Activated T-helper 2 cell treated with anti-CD3 and anti-CD28 coated beads, Interferon-gamma antibody, Interleukin-2, Interleukin-4, amounts not matched to agents 10 μg/mL and 5 μg/mL and 100 μg/mL, durations not matched to agents 14 hours and 24 hours and 36 hours (primary cell): Measurements from ENCODE around the gene PHLPP1. TPM values are rescaled to one million over a fixed set of nuclear protein-coding genes. Genes with fewer than 3 reads are reported as not detected.
"Not testable (repeated sequence)": the region's sequence is repeated elsewhere in the genome, so short reads cannot be mapped to it uniquely, and the experiment has no call there.

Experiments
- DNase-seq: peaks from one replicate; pipeline ENCODE4 v3.0.0; 2021; ENCODE audit warnings: low spot score
- H3K27ac Mint-ChIP-seq: one replicate; pipeline ENCODE4 v1.8.0; 2021; ENCODE audit warnings: mixed read lengths
- H3K27me3 Mint-ChIP-seq: one replicate; pipeline ENCODE4 v1.8.0; 2021; ENCODE audit warnings: low read depth, mixed read lengths
- H3K36me3 Mint-ChIP-seq: one replicate; pipeline ENCODE4 v1.8.0; 2021; ENCODE audit warnings: low read depth, mixed read lengths
- H3K4me1 Mint-ChIP-seq: one replicate; pipeline ENCODE4 v1.8.0; 2021; ENCODE audit warnings: low read depth, mixed read lengths
- H3K4me3 Mint-ChIP-seq: one replicate; pipeline ENCODE4 v1.8.0; 2021; ENCODE audit warnings: low read depth, mild to moderate bottlenecking, moderate library complexity, mixed read lengths
- H3K9me3 Mint-ChIP-seq: one replicate; pipeline ENCODE4 v1.8.0; 2021; ENCODE audit warnings: mixed read lengths
- intact Hi-C: fragments of 100-400 bp; cut with micrococcal nuclease; formaldehyde crosslinking; loops from one replicate; pipeline ENCODE4 v1.15.1; 2023
- total RNA-seq: library from RNA; stranded (reverse); gene quantifications from 2 replicates; pipeline ENCODE4 v1.2.3, GENCODE V29; 2022

The PHLPP1 gene
- total RNA-seq, 1 donor from 2014 or later, result 31.1 TPM

GRCh38 chr18:62709908-62710307 is 5.4 kb upstream of the PHLPP1 start:
- not testable (repeated sequence) for H3K9me3 Mint-ChIP-seq, H3K4me1 Mint-ChIP-seq, H3K36me3 Mint-ChIP-seq, DNase-seq, H3K27ac Mint-ChIP-seq, H3K4me3 Mint-ChIP-seq
- intact Hi-C loops, result loop anchor here (10.0 kb wide), 1 partner anchor 605 kb away; the partner anchor contains the start of gene BCL2
- peaks cover 20% of the 10 kb centered on the region for H3K27me3 Mint-ChIP-seq

- Mint-ChIP-seq H3K27ac (no peak overlapping the region), H3K27me3 (peaks cover 20% of the 10 kb centered on the region), H3K9me3 (no peaks in the 10 kb centered on the region), H3K36me3 (no peaks in the 10 kb centered on the region), H3K4me1 (peaks cover 5% of the 10 kb centered on the region), H3K4me3 (no peak overlapping the region)
- no peak for DNase-seq
- intact Hi-C loops, result loop anchor here (10.0 kb wide), 1 partner anchor 604 kb away; the partner anchor contains the start of gene BCL2
Measured at GRCh38 chr18:62710417-62710816, 4.9 kb upstream of the PHLPP1 start.

- H3K9me3 Mint-ChIP-seq, result no peaks in the 10 kb centered on the region
- peaks cover 5% of the 10 kb centered on the region for H3K4me1 Mint-ChIP-seq
- peaks cover 15% of the 10 kb centered on the region for H3K27me3 Mint-ChIP-seq
- H3K36me3 Mint-ChIP-seq, result no peaks in the 10 kb centered on the region
- intact Hi-C loops, result loop anchor here (10.0 kb wide), 1 partner anchor 603 kb away; the partner anchor contains the start of gene BCL2
- H3K4me3 Mint-ChIP-seq, result no peak overlapping the region
- H3K27ac Mint-ChIP-seq, result no peak overlapping the region
- no peak for DNase-seq
Measured at GRCh38 chr18:62711781-62712180, 3.6 kb upstream of the PHLPP1 start.

- Mint-ChIP-seq H3K4me1 (peaks cover 19% of the 10 kb centered on the region), H3K27ac (no peak overlapping the region), H3K9me3 (no peaks in the 10 kb centered on the region), H3K27me3 (peaks cover 14% of the 10 kb centered on the region), H3K4me3 (no peak overlapping the region), H3K36me3 (peaks cover 5% of the 10 kb centered on the region)
- intact Hi-C loops, result loop anchor here (1.0 to 10.0 kb wide), 5 partner anchors 89 to 601 kb away; partner anchors contain the start of gene BCL2
- DNase-seq, result no peak
Measured at GRCh38 chr18:62713651-62714247, 1.6 kb upstream of the PHLPP1 start.

- H3K27ac Mint-ChIP-seq, result peak overlapping the region; percentile 76
- peaks cover 8% of the 10 kb centered on the region for H3K36me3 Mint-ChIP-seq
- H3K9me3 Mint-ChIP-seq, result no peaks in the 10 kb centered on the region
- intact Hi-C loops, result loop anchor here (1.0 to 10.0 kb wide), 13 partner anchors 69 to 707 kb away; partner anchors contain the start of genes BCL2, PIGN, RELCH and VPS4B
- peak; percentile 90 for DNase-seq
- H3K4me1 Mint-ChIP-seq, result peaks cover 30% of the 10 kb centered on the region
- peaks cover 12% of the 10 kb centered on the region for H3K27me3 Mint-ChIP-seq
- H3K4me3 Mint-ChIP-seq, result peak overlapping the region; percentile 80
Measured at GRCh38 chr18:62714671-62715435, 488 bp upstream of the PHLPP1 start.

- Mint-ChIP-seq H3K36me3 (peaks cover 14% of the 10 kb centered on the region), H3K4me1 (peaks cover 40% of the 10 kb centered on the region), H3K27ac (no peak overlapping the region), H3K9me3 (no peaks in the 10 kb centered on the region), H3K4me3 (peak overlapping the region; percentile 67), H3K27me3 (peaks cover 9% of the 10 kb centered on the region)
- peak; percentile 69 for DNase-seq
- intact Hi-C loops, result loop anchor here (1.0 to 10.0 kb wide), 11 partner anchors 68 to 706 kb away; partner anchors contain the start of genes BCL2, PIGN, RELCH and VPS4B
Measured at GRCh38 chr18:62715759-62716615, 646 bp downstream of the PHLPP1 start.

GRCh38 chr18:62716619-62717168 is 1.4 kb downstream of the PHLPP1 start:
- Mint-ChIP-seq H3K9me3 (no peaks in the 10 kb centered on the region), H3K4me3 (peak overlapping the region; percentile 80), H3K4me1 (peaks cover 43% of the 10 kb centered on the region), H3K27me3 (peaks cover 2% of the 10 kb centered on the region), H3K36me3 (peaks cover 16% of the 10 kb centered on the region), H3K27ac (peak overlapping the region; percentile 93)
- DNase-seq, result peak; percentile 32
- intact Hi-C loops, result loop anchor here (1.0 to 10.0 kb wide), 4 partner anchors 55 to 706 kb away; partner anchors contain the start of genes BCL2 and VPS4B

GRCh38 chr18:62717169-62717924 is 2.0 kb downstream of the PHLPP1 start:
- no peaks in the 10 kb centered on the region for H3K9me3 Mint-ChIP-seq
- peak overlapping the region; percentile 80 for H3K4me3 Mint-ChIP-seq
- H3K4me1 Mint-ChIP-seq, result peaks cover 46% of the 10 kb centered on the region
- H3K36me3 Mint-ChIP-seq, result peaks cover 16% of the 10 kb centered on the region
- intact Hi-C loops, result loop anchor here (1.0 to 10.0 kb wide), 4 partner anchors 54 to 705 kb away; partner anchors contain the start of genes BCL2 and VPS4B
- DNase-seq, result peak; percentile 20
- peak overlapping the region; percentile 93 for H3K27ac Mint-ChIP-seq
- H3K27me3 Mint-ChIP-seq, result peaks cover 2% of the 10 kb centered on the region

GRCh38 chr18:62717925-62718800 is 2.8 kb downstream of the PHLPP1 start:
- Mint-ChIP-seq H3K9me3 (no peaks in the 10 kb centered on the region), H3K4me3 (peak overlapping the region; percentile 80), H3K27ac (peak overlapping the region; percentile 93), H3K27me3 (peaks cover 1% of the 10 kb centered on the region), H3K4me1 (peaks cover 47% of the 10 kb centered on the region), H3K36me3 (peaks cover 16% of the 10 kb centered on the region)
- DNase-seq, result no peak
- intact Hi-C loops, result loop anchor here (1.0 to 10.0 kb wide), 4 partner anchors 53 to 704 kb away; partner anchors contain the start of genes BCL2 and VPS4B

- Mint-ChIP-seq H3K4me1 (peaks cover 51% of the 10 kb centered on the region), H3K27me3 (no peaks in the 10 kb centered on the region), H3K36me3 (peaks cover 19% of the 10 kb centered on the region), H3K27ac (peak overlapping the region; percentile 12), H3K4me3 (no peak overlapping the region), H3K9me3 (no peaks in the 10 kb centered on the region)
- DNase-seq, result no peak
- intact Hi-C loops, result no loop called here
Measured at GRCh38 chr18:62720048-62720447, 4.7 kb downstream of the PHLPP1 start.
